ENCODE data around the gene CAPRIN2.

- no peak for TF ChIP-seq POLR2A (IDR thresholded peaks at IDR 0.05; ENCODE audit: low read depth, low read length)
- no peak for TF ChIP-seq POLR2AphosphoS5 (IDR thresholded peaks at IDR 0.05; ENCODE audit: low read depth, low read length)
Measured at GRCh38 chr12:30679241-30679640, 75.5 kb downstream of the CAPRIN2 start.

Measured in GM12892 (cell line).